ENCODE results near the gene PPP2R2D.

DNA sequence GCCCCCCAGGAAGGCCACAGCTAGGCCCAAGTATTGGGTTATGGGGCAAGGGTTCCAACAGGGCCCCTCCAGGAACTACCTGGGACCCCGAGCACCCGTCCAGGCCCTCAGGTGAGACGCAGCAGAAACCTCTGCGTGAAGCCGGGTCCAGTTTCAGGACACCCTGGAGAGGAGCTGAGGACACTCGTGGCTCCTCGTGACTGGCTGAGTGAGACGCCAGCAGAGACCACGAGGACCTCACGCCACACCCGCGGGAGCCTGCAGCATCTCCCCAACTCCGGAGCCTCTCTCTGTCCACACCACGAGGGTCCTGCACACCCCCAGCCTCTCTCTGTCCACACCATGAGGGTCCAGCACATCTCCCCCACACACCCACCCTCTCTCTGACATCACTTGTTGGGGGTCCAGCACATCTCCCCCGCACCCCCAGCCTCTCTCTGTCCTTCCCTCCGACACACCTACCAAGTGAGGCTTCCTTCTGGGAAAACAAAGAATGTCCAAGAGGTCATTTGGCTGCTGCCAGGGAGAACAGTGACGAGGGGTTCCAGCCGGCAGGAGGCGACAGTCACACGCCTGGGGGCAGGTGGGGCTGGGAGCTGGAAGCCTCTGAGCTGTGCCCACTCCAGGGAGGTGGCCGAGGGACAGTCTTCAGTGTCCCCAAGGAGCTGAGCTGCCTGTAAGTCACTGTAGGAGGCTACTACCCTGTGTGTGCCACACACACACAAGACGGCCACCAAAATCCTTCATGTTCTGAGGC, 46.1 kb upstream of the PPP2R2D start:
- TF ChIP-seq CTCF (IDR thresholded peaks at IDR 0.05), result no peak
- TF ChIP-seq POLR2A (IDR thresholded peaks at IDR 0.05), result no peak
